GM06990 (cell line): ENCODE measurements around the gene HLTF.
"Not testable (repeated sequence)": the region's sequence is repeated elsewhere in the genome, so short reads cannot be mapped to it uniquely, and the experiment has no call there.

Experiments
- DNase-seq: peaks from one replicate; pipeline ENCODE4 v3.0.0-alpha.2; 2011; ENCODE audit not compliant: insufficient read length; ENCODE audit errors: extremely low read depth
- H3K27me3 ChIP-seq: replicated peaks from 2 replicates; pipeline ENCODE4 v1.6.0; 2011; ENCODE audit warnings: low read length; ENCODE audit not compliant: control insufficient read depth, insufficient read depth
- H3K36me3 ChIP-seq: 2 replicates; pipeline ENCODE4 v1.5.1; 2011; ENCODE audit warnings: low read length; ENCODE audit not compliant: control insufficient read depth, insufficient read depth
- H3K4me3 ChIP-seq: replicated peaks from 2 replicates; pipeline ENCODE4 v1.5.1; 2011; ENCODE audit warnings: low read depth, mild to moderate bottlenecking, control low read depth, low read length
- TF ChIP-seq, protein P1 (sequence below): IDR thresholded peaks from 2 replicates; pipeline ENCODE4 v1.5.1; 2011; ENCODE audit warnings: low read length, control low read depth, mild to moderate bottlenecking, inconsistent platforms; ENCODE audit not compliant: insufficient read depth, poor library complexity, severe bottlenecking

HLTF gene

GRCh38 chr3:148992635-148993255 is 93.6 kb downstream of the HLTF start:
- DNase-seq: no peak
- Histone ChIP-seq H3K4me3 (peak overlapping the region; percentile 87), H3K36me3 (peaks cover 5% of the 10 kb centered on the region), H3K27me3 (no peaks in the 10 kb centered on the region)
- TF ChIP-seq, protein P1, sequence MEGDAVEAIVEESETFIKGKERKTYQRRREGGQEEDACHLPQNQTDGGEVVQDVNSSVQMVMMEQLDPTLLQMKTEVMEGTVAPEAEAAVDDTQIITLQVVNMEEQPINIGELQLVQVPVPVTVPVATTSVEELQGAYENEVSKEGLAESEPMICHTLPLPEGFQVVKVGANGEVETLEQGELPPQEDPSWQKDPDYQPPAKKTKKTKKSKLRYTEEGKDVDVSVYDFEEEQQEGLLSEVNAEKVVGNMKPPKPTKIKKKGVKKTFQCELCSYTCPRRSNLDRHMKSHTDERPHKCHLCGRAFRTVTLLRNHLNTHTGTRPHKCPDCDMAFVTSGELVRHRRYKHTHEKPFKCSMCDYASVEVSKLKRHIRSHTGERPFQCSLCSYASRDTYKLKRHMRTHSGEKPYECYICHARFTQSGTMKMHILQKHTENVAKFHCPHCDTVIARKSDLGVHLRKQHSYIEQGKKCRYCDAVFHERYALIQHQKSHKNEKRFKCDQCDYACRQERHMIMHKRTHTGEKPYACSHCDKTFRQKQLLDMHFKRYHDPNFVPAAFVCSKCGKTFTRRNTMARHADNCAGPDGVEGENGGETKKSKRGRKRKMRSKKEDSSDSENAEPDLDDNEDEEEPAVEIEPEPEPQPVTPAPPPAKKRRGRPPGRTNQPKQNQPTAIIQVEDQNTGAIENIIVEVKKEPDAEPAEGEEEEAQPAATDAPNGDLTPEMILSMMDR: no peak

- Histone ChIP-seq H3K36me3 (peaks cover 5% of the 10 kb centered on the region), H3K27me3 (no peaks in the 10 kb centered on the region), H3K4me3 (peak overlapping the region; percentile 87)
- DNase-seq: peak; percentile 53
- TF ChIP-seq, protein P1: no peak
These were observed 94.2 kb downstream of the HLTF start for GRCh38 chr3:148992027-148992634.

GRCh38 chr3:148991219-148992026 is 94.9 kb downstream of the HLTF start, which contains the start of gene GYG1:
Gene GYG1 (plus strand): TSS chr3:148991540. CDS start chr3:148991641, 101 bp downstream.
- Histone ChIP-seq H3K36me3 (peaks cover 4% of the 10 kb centered on the region), H3K27me3 (no peaks in the 10 kb centered on the region), H3K4me3 (peak within 1 kb of the TSS; percentile 87)
- peak; percentile 91 for DNase-seq
- TF ChIP-seq, protein P1: peak; percentile 57

DNA sequence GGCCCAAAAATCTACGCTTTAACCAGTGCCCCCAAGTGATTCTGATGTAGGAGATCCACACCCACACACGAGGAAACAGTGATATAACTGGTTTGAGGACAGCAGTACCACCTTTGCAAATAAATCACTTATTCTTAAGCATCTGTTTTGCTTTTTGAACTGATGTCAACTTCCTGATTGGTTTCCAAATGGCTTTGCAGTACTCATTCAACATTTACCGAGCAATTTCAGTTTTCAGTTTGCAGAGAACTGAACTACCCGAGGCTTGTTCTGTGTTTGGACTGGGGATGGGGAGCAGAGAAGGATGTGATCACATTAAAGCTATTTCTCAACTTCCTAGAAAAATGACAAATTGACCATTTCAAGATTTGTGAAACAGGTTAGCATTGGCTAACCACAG is 96.1 kb downstream of the HLTF start:
- H3K4me3 ChIP-seq: no peak overlapping the region
- H3K36me3 ChIP-seq: peaks cover 3% of the 10 kb centered on the region; the same call in 1 of the 2 replicates
- H3K27me3 ChIP-seq: no peaks in the 10 kb centered on the region
- TF ChIP-seq, protein P1: no peak
- DNase-seq: no peak

- not testable (repeated sequence) for H3K27me3 ChIP-seq, H3K36me3 ChIP-seq, H3K4me3 ChIP-seq, DNase-seq
These were observed 98.8 kb downstream of the HLTF start for GRCh38 chr3:148987551-148987950.

- DNase-seq: no peak
- Histone ChIP-seq H3K27me3 (no peaks in the 10 kb centered on the region), H3K36me3 (no peaks in the 10 kb centered on the region), H3K4me3 (no peak overlapping the region)
- TF ChIP-seq, protein P1: no peak
These were observed 105.1 kb downstream of the HLTF start for GRCh38 chr3:148981273-148981672.
